Stimulated activated CD8-positive, alpha-beta memory T cell treated with anti-CD3 and anti-CD28 coated beads, Interleukin-2, amount 100 ng/mL, for 1 hour (primary cell): ENCODE results near the gene ADAMTS10.
"Not testable (repeated sequence)": the region's sequence is repeated elsewhere in the genome, so short reads cannot be mapped to it uniquely, and the experiment has no call there.

Experiments used
- DNase-seq, 2 donors: peaks; one replicate each; pipeline ENCODE4 v3.0.0-alpha.2; 2020; ENCODE audit warnings: low read depth in 2 of 2

ADAMTS10 gene

DNA sequence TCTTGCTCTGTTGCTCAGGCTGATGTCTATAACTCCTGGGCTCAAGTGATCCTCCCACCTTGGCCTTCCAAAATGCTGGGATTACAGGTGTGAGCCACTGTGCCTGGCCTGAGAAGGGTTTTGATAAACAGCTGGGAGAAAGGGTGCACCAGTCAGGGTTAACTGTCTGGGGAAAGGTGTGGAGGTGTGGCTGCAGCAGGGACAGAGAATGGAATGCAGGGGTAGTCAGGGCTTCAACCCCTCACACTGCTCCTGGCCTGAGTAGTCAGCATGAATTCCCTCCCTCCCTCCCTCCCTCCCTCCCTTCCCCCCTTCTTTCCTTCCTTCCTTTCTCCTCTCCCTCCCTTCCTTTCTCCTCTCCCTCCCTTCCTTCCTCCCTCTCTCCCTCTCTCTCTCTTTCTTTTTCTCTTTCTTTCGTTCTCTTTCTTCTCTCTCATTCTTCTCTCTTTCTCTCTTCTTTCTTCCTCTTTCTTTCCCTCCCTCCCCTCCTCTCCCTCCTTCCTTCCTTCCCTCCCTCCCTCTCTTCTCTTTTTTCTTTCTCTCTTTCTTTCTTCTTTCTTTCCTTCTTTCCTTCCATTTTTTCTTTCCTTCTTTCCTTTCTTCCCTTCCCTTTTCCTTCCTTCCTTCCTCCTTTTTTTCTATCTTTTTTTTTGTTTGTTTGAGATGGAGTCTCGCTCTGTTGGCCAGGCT, 49.3 kb downstream of the ADAMTS10 start:
- DNase-seq: no peak

- DNase-seq: no peak
Observed at GRCh38 chr19:8558325-8558724, 52.2 kb downstream of the ADAMTS10 start.

DNA sequence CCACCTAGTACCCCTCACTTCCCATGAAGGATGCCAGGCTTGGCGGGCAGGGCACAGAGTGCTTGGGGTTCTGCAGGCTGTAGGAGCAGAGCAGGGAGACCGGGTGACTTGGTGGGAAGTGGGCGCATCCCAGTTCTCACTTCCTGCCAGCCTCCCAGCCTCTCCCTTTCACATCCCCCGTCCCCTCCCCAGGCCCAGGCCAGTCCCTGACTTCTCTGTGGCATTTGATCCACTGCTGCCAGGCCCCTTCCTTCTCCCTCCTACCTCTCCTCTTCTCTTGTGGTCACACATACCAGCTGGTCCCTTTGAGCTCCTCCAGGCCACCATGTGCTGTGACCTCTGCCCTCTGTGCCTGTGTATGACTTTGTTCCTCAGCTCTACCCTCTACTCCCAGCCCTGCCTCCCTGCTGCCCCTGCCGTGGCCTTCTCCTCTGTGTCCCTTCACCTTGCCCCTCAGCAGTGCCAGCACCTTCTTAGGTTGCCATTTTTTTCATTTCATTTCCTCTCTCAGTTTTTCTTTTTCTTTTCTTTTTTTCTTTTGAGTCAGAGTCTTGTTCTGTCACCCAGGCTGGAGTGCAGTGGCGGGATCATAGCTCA, 52.8 kb downstream of the ADAMTS10 start:
- no peak for DNase-seq

GRCh38 chr19:8553729-8554128, 56.8 kb downstream of the ADAMTS10 start:
- not testable (repeated sequence) for DNase-seq

DNA sequence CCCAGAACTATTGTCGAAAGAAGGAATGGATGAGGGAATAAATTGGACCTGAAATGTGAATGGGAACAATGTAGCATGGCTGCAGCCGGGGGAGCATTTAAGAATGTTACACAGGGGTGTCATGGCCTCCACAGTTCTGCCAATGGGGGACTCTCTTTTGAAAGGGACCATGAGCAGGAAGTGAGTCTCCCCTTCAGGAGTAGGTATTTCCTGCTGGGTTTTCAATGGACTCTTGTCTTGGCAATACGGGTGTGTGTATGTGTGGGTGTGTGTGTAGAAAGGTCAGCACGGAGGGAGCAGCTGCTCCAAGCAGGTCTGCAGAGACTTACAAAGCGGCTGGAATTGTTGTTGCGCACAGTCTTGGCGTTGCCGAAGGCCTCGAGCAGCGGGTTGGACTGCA, 57.7 kb downstream of the ADAMTS10 start:
- DNase-seq: no peak

GRCh38 chr19:8550070-8550469, 60.4 kb downstream of the ADAMTS10 start:
- no peak for DNase-seq

GRCh38 chr19:8545743-8546142, 64.8 kb downstream of the ADAMTS10 start:
- no peak for DNase-seq

DNA sequence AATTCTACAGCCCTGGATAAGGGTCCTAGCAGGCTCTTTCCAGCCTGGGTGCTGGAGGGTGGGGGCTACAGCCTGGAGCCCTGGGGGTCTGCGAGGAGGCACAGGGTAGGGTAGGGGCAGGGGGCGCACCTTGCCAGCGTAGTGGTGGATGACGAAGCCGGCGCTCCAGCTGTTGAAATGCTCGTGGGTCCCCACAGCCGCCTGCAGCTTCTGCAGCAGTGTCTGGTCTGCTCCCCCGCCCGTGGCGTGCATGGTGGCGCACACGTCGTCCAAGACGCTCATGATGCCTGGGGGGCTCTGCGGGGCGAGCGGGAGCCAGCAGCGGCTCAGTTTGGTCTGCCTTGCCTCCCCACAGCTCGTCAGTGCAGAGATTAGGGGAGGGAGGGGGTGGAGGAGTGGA, 66.3 kb downstream of the ADAMTS10 start:
- DNase-seq: no peak

DNA sequence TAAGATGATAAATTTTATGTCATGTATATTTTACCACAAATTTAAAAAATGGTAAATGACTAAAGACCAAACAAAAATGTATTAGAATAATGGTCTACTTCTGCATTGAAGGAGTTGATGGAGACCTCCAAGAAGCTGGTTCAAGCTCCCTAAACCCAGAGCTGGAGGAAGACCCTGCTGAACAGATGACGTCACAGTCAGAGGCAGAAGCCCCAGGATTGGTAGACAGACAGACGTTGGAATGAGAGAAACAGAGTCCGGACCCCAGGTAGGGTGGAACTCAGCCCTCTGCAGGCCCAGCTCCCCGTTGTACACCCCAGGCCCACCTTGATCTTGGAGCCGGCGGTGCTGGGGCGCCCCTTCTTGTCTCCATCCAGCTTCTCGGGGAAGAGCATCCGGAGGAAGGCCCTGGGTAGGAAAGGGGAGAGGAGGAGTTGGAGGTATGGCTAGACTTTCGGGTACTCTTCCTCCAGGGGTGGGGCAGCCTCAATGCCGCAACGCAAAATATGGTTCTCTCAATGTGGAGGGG, 70.8 kb downstream of the ADAMTS10 start:
- DNase-seq: no peak

DNA sequence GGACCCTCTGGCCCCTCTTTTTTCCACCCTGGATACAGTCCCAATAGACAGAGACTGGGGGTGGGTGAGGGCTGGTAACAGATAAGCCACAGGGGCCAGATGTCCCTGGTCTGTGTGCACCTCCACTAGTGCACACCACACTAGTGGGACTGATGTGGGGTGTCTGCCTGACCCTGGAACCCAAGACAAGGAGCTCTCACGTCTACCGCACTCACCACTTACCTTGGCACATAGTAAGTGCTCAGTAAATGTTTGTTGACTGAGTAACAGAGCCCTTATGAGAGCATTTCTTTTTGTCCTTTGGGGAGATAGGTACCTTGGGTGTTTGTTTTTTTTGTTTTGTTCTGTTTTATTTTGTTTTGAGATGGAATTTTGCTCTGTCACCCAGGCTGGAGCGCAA, 73.4 kb downstream of the ADAMTS10 start:
- no peak for DNase-seq

- DNase-seq: no peak
Observed at GRCh38 chr19:8536282-8536681, 74.2 kb downstream of the ADAMTS10 start.

GRCh38 chr19:8532225-8532624, 78.3 kb downstream of the ADAMTS10 start:
- DNase-seq: no peak

GRCh38 chr19:8531470-8531869, 79.0 kb downstream of the ADAMTS10 start:
- no peak for DNase-seq
